GM18519 (cell line): ENCODE results near the gene MKI67.
"Not testable (repeated sequence)": the region's sequence is repeated elsewhere in the genome, so short reads cannot be mapped to it uniquely, and the experiment has no call there.

Source experiments
- ATAC-seq: cut with Tn5 transposase; IDR thresholded peaks from one replicate; pipeline ENCODE4 v1.9.1; 2021; ENCODE audit warnings: mild to moderate bottlenecking, moderate library complexity; ENCODE audit not compliant: unreplicated experiment, low FRiP score

The MKI67 gene

DNA sequence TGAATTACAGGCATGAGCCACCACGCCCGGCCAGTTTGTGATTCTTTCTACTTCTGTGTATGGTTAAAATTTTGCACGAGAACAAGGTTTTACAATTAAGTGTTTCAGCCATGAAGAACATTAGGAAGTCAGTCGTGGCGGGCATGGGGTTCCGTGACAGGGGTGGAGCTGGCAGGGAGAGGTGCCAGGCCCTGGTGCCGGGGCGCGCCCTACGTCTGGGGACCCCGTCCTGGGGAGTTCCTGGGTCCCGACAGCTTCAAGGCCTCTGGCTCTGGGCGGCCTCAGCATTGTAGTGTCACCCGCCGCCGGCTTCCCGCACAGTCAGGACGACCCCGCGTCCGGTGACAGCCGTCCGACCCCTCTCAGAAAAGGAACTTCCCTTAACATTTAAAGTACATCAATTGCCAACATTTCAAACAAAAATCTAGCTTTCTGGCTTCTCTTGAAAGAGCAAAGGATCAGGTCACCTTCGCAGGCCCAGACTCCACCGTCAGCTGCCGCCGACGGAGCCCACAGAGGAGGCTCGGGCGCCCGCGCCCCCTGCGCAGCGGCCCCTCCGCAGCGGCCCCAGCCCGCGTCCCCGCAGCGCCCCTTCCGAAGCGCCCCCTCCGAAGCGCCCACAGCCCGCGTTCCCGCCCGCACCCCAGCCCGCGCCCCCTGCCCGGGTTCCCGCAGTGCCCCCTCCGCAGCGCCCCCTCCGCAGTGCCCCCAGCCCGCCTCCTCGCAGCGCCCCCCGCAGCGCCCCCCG, 23.2 kb upstream of the MKI67 start:
- ATAC-seq = no peak

DNA sequence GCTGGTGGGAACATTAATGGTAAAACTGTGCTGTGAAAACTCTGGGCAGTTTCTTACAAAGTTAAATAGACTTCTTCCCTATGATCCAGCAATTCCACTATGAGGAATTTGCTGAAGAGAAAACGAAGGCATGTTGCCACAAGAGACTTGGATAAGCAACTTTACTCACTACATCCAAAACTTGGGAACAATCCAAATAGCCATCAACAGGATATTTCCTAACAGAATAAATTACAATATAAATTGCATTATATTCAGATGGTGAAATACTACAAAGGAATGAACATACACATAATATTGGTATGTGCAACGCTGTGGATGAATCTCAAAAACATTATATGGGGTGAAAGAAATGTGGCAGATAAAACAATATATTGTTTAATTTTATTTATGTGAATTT, 21.4 kb upstream of the MKI67 start:
- no peak for ATAC-seq

DNA sequence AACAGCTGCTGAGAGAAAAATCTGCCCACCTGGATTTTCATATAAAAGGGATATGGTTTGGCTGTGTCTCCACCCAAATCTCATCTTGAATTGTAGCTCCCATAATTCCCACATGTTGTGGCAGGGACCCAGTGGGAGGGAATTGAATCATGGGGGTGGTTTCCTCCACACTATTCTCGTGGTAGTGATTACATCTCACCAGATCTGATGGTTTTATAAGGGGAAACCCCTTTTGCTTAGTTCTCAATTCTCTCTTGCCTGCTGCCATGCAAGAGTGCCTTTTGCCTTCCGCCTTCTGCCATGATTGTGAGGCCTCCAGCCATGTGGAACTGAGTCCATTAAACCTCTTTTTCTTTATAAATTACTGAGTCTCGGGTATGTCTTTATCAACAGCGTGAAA, 20.8 kb upstream of the MKI67 start:
- ATAC-seq = peak; percentile 62

DNA sequence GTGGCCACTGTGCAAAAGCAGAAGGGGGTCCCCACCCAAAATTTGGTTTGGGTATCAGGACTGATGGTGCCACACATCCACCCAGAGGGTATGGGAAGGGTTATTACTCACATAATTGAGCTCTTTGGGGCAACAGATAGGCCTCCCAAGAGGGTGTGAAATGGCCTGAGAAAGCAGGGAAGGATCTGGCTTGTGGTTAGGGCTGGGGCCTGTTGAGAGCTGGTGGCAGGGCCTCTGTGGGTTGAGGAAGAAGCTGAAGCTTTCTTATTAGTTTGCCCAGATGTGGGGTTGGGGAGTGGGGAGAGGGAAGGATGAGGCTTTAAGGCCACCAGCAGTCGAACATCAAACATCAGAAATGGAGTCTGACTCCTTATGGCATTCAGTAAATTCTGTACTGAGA, 18.3 kb upstream of the MKI67 start:
- no peak for ATAC-seq

DNA sequence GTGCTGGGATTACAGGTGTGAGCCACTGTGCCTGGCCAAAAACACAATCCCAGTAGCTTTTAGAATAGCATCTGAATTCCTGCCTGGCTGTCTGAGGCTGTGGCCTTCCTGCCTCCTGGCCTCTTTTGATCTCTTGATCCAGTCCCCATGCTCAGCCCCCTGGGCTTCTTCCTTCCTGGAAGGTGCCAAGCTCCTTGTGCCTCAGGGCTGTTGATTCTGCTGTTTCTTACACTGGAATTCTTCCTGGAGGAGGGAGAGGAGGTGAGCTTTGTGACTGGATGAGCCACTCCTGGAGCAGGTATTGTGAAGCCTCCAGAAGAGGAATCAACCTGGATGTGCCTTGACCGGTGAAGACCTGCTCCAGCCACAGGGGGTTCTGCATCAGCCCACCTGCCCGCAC, 17.3 kb upstream of the MKI67 start:
- no peak for ATAC-seq

DNA sequence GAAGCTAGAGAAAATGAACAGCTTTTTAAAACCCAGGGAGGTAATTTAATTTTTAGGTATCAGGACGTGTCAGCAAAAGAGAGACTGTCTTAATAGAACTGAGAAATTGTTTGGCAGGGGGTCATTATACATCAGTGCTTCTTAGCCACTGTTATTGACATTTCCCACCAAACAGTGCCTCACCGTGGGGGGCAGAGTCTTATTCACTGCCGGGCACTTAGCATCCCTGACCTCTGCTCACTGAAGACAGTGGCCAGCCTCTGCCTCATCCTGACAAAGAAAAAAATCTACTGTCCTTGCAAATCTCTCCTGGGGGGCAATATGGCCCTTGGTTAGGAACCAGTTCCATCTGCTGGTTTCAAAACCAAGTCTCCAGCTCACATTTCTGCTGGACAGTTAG, 14.2 kb upstream of the MKI67 start:
- no peak for ATAC-seq

DNA sequence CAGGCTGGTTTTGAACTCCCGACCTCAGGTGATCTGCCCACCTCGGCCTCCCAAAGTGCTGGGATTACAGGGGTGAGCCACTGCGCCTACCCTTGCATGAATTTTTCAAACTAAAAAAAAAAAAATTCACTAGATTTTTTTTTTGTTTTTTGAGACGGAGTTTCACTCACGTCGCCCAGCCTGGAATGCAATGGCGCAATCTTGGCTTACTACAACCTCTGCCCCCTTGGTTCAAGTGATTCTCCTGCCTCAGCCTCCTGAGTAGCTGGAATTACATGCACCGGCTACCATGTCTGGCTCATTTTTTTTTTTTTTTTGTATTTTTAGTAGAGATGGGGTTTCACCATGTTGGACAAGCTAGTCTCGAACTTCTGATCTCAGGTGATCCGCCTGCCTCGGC, 12.2 kb upstream of the MKI67 start:
- not testable (repeated sequence) for ATAC-seq

DNA sequence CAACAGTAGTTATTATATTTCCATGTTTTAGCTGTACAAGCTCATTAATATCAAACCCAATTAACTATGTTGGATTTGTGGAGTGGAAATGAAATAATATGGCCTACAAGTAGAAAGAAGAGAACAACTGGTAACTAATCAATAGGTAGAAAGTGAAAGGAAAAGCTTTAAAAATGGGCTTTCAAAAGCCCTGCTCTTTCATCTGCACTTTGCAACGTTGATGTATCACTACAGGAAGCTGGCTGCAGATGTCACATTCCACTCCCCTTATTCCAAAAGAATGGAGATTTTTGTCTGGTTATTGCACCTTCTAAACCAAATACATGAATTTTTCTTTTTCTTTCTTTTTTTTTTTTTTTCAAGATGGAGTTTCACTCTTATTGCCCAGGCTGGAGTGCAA, 11.7 kb upstream of the MKI67 start:
- ATAC-seq = no peak

DNA sequence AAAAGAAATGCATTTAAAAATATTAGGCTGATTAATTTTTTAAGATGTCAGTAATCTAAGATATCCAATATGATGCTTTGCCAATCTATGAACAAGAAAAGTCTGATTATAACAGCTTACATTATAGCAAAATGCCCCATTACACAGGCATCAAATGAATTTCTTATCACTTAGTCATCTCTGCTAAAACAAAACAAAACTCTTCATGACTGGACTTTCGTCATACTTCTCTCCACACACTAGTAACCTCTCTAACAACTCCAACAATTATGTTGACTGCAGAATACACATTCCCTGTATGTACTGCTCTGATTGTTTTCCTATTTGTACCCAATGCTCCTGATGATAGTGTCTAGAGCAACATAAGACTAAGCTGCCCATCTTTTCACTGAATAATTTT, 3.8 kb upstream of the MKI67 start:
- ATAC-seq = no peak

DNA sequence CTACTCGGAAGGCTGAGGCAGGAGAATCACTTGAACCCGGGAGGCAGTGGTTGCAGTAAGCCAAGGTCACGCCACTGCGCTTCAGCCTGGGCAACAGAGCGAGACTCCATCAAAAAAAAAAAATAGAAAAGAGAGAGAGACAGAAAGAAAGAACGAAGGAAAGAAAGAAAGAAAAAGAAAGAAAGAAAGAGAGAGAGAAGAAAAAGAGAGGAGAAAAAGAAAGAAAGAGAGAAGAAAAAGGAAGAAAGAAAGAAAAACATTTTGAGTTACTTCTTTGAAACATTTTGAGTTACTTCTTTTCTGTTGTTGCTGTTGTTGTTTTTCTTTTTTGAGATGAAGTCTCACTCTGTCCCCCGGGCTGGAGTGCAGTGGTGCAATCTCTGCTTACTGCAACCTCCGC, 2.4 kb upstream of the MKI67 start:
- no peak for ATAC-seq

DNA sequence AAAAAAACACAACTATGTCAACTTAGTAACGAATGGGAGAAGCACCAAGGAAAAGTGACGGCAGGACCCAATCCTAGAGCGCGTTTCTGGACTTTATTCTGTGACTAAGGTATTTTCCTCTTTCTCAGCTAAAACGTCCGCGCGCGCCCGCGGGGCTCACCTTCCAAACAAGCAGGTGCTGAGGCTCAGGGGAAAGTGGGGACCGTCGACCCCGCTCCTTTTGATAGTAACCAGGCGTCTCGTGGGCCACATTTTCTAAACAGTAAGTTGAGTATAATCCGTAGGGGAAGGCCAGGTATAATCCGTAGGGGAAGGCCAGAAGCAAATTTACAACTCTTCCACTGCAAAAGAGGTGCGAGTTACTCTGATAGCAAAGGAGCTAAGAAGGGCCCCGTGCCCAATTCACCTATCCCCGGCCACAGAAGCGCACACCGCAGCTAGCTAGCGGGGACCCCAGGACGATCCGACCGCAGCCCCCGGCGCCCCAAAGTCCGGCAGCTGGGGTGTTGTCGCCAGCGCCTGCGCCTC, 743 bp downstream of the MKI67 start:
- ATAC-seq = no peak

DNA sequence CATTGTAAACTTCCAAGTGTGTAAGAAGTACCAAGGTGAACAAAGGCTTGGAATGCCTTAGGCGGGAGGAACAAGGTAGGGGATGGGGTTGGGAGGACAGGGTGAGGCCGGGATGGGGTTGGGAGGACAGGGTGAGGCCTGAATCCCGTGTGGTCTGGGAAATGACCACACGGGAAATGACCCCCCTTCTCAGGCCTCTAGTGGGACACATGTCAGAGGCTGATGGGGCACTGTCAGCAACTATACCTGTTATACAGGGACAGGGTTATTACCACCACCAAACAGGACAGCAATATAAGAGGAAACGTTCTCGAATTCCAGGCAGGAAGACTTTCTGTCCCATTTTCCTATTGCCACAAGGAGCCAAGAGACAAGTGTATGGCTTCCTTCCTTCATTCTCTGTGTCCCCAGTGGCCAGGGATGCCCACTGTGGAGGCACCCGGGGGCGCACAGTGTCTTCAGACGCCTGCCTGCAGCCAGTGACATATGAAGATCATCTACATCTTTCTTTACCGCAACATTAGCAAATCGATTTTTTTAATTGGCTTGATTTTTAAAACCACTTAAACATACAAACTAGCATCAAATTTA, 1.3 kb downstream of the MKI67 start:
- ATAC-seq = no peak

DNA sequence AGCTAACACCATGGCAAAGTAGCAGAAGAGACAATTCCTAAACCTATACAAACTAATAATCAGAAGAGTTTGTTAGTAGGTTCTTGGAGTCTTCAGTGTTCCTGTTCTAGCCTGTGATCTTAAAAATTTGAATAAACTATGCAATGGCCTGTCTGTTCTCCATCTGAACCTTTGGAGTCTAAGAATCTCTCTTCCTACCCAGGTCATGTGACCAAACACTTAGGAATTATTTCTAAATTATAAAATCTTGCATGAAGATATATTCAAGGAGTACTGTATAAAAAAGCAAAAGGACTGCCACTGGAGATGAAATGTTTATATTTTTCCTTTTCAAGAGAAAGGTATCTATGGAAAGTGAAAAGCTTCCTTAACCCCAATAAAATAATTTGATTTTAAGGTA, 2.4 kb downstream of the MKI67 start:
- no peak for ATAC-seq

DNA sequence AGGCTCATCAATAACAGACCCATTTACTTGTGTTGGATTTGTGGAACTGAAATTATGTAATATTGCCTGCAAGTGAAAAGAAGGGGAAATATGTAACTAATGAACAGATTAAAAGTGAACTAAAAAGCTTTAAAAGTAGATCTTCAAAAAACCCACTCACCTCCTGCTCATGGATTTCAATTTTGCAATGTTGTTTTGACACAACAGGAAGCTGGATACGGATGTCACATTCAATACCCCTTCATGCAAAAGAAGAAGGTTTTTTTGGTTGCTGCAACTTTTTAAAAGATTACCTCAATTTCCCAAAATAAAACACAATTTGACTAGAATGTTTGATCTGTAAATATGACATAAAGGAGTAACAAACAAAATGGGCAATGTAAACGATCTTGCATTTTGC, 3.3 kb downstream of the MKI67 start:
- ATAC-seq = no peak

DNA sequence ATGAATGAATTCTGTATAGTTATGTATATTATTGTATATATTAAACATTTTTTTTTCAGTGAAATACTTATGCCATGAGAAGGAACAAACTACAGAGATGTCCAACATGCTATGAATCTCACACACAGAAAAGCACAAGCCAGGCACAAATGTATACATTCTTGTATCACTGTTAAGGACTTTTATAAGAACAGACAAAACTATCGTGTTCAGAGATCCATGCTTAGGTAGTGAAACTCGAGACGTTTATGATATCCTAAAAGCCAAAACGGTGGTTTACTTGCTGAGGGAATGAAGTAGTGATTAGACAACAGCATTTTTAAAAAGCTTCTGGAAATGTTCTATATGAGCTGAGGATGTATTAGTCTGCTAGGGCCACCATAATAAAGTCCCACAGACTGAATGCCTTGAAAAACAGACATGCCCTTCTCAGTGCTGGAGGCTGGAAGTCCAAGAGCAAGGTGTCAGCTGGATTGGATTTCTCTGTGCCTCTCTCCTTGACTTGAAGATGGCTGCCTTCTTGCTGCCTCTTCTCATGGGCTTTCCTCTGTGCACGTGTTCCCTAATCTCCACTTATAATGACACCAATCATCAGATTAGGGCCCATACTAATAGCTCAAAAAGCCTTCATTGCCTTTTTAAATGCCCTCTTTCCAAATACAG, 4.3 kb downstream of the MKI67 start:
- ATAC-seq = no peak

DNA sequence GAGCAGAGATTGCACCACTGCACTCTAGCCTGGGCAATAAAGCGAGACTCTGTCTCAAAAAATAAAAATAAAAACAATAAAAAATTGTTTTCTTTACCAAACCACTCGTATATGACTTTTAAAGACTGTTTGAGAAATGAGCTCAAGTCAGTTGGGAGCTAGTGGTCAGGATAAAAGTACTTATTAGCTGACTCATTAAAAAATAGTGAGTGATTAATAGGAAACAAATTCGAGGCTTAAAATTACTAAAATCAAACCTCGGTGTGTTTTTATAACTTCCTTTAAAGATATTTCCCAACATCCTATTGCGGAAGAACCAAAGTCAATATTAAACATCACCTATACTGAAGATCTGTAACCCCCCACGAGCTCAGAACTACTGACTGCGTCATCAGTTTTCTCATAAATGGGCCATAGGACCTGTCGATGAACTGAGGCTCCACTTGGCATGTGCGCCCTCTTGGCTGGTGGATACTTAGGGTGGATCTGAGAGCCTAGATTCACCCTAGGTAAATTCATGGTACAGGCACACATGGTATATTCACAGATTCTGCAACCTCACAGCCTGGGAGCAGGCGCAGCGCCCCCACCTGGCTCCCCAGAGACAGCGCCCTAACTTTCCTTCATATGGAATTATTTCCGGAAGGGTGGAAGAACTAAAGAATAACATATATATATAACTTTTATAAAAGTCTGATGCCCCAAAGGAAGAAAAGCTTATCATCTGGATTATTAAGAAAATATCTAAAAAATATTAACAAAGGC, 9.2 kb downstream of the MKI67 start:
- no peak for ATAC-seq

DNA sequence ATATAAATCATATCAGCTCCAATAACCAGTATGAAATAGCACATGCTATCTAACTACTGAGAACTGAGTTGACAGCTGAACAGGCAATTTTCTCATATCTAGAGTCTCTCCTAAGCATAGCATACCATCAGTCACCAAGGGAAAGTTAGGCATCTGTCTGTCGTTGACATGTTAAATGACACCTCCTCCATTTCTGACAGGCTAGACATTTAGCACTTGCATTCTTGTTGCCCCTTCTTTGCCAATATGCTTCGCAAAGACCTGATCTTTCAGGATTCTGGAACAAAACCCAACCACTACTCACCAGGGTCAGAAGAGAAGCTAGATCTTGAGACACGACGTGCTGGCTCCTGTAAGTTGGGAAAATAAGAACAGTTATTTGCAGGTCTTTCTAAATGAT, 10.0 kb downstream of the MKI67 start:
- ATAC-seq = no peak

DNA sequence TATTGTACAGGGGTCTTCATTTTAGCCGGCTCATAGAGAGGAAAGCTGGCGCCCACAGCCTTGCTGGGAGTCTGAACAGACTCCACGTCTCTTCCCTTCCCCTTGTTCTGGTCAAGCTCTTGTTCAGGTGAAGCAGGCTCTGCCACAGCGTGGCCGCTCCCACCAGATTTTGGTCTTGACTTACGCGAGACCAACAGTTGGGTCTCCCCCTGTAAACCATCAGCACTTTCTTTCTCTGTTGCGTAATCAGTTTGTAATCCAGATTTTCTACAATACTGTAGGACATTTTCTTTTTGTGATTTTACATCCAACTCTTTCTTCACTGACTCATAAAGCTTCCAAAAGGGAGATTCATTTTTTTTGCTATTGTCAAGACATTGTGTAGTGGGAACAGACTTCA, 10.9 kb downstream of the MKI67 start:
- ATAC-seq = no peak

DNA sequence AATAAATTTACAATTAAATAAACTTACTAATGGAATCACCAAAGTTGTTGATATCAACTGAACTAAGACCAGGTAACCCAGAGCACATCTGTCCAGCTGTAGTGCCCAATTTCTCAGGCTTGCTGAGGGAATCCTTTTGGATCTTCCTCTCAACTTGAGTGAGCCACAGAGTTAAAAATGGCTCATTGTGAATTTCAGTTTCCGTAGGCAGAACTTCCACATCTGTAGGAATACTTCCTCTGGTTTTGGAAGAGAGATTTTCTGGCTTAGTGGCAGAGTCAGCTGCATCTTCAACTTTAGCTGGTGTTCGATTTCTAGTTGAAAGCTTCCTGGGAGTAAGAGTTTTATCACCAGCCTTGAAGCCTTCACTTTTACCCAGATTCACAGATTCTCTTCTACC, 11.3 kb downstream of the MKI67 start:
- no peak for ATAC-seq

DNA sequence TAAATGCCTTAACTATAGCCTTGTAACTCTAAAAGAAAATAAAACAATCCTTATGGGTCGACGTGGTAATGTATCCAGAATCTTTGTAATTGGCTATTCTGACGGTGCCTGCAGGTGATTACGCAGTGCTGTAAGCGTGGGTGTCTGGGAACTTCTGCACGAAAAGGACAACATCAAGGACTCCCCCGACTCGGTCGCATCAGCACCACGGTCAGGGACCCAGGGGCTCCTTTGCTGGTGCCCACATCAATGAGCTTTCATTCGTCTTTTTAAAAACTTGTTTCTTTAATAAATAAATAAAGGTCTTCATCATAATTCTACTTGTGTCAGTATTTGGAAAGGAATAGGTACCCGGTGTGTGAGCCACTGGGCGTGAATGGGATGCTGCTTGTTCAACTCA, 13.2 kb downstream of the MKI67 start:
- no peak for ATAC-seq

DNA sequence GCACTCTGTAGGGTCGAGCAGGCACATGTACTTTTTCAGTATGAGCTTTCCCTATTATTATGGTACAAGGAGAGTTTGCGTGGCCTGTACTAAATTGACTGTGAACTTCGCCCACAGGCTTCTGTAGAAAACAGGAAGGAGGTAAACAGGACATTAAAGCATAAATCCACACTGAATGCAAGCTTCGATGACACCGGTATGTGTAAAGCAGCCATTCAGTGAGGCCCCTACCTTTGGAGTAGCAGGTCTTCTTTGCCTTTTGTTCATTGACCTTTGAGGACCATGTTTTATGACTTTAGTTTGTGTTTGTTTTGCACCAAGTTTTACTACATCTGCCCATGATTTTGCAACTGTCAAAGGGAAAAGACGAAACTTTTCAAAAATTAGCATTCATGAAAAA, 14.5 kb downstream of the MKI67 start:
- ATAC-seq = no peak
